OCI-LY1 (cell line): Measurements from ENCODE around the gene PCBP3.

Experiments
- CTCF ChIP-seq: fragments of 200-600 bp; sonication (generic), shearing (Covaris generic); IDR thresholded peaks from 2 replicates; pipeline ENCODE4 v1.5.1; 2017; ENCODE audit warnings: mild to moderate bottlenecking, antibody characterized with exemption, low read length, moderate library complexity, mixed read lengths
- EZH2 ChIP-seq: fragments of 200-600 bp; sonication (generic), shearing (Covaris generic); IDR thresholded peaks from 2 replicates; pipeline ENCODE4 v1.8.0; 2017; ENCODE audit warnings: borderline replicate concordance, mixed run types, mild to moderate bottlenecking, antibody characterized with exemption, low read length, moderate library complexity, mixed read lengths

DNA sequence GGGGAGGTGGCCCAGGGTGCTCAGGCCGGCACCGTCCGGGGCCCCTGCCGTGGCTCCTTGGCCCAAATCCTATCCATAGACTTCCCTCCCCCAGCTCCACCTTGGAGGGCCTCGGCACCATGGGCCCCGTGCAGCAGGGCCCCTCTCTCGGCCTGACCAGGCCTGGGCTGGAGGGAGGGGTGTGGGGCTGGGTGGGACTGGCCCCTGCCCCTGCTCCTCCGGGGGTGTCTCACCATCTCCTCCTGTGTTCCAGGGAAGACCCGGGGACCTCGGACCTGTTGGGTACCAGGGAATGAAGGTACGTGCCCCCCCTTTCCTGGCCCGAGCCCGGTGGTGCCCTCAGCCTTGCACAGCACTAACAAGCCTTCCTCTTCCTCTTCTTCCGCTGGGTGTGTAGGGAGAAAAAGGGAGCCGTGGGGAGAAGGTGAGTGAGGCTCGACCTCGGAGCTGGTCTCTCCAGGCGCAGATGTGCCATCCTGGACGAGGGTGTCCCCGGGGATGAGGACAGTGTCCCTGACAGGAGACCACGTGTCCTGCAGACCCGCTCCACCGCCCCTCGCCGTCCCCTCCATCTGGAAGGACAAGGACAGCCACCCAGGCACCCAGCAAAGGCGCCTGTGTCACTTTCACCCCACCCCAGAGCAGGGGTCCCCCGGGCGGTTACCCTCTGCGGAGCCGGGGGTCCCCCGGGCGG is 346.0 kb downstream of the PCBP3 start:
- TF ChIP-seq CTCF, result no peak
- no peak for TF ChIP-seq EZH2
